Breast epithelium (tissue), 3 donors: ENCODE data around the gene FRS3.

Source experiments
- POLR2A ChIP-seq: fragments of 450-650 bp; IDR thresholded peaks from one replicate; pipeline ENCODE4 v1.6.1; 2016; ENCODE audit warnings: antibody characterized with exemption, mild to moderate bottlenecking, moderate library complexity
- POLR2AphosphoS5 ChIP-seq, 3 donors: sonication (generic); formaldehyde crosslinking; IDR thresholded peaks; one replicate each; pipeline ENCODE4 v1.6.1; 2017; ENCODE audit warnings: antibody characterized with exemption in 3 of 3
- TF ChIP-seq, protein P1 (sequence below), 3 donors: fragments of 450-650 bp; IDR thresholded peaks; one replicate each; pipeline ENCODE4 v1.5.1; 2016 to 2017; ENCODE audit warnings: antibody characterized with exemption in 3 of 3, mild to moderate bottlenecking in 3 of 3, moderate library complexity in 3 of 3

DNA sequence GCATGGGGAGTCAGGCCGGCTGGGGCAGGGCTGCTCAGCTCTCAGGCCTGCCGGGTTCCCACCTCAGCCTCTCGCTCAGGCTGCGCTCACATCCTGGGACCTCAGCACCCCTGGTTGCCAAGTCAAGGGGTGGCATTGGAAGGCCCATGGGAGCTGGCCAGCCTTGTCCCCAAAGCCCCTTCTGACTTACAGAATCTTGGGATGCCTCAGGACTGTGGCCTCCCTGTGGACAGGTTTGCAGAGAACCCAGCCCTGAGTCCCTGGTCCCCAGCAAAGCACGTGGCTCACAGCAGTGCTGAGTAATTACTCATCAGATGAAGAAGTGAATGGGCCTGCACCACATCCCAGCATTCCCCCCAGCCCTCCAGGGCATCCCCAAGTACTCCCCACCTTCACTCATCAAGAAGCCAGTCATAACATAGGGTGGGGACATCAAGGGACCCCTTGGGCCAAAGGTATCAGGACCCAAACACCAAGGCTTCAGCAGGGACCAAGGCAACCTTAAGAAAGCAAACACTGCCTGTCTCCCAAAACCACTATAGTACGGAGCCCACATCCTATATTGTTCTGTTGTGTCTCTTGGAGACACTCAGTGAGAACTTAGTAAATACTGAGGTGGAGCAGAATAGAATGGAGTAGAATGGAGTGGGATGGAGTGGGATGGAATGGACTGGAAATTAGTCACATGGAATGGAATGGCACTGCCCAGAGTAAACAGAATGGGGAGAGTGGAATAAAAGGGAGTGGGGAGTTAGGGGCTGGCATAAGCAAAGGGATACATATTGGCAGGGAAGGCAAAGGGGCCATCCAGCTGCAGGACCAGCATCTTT is 36.1 kb downstream of the FRS3 start:
- TF ChIP-seq POLR2A (no peak), POLR2AphosphoS5 (IDR thresholded peaks at IDR 0.05) (no peak)
- TF ChIP-seq, protein P1, sequence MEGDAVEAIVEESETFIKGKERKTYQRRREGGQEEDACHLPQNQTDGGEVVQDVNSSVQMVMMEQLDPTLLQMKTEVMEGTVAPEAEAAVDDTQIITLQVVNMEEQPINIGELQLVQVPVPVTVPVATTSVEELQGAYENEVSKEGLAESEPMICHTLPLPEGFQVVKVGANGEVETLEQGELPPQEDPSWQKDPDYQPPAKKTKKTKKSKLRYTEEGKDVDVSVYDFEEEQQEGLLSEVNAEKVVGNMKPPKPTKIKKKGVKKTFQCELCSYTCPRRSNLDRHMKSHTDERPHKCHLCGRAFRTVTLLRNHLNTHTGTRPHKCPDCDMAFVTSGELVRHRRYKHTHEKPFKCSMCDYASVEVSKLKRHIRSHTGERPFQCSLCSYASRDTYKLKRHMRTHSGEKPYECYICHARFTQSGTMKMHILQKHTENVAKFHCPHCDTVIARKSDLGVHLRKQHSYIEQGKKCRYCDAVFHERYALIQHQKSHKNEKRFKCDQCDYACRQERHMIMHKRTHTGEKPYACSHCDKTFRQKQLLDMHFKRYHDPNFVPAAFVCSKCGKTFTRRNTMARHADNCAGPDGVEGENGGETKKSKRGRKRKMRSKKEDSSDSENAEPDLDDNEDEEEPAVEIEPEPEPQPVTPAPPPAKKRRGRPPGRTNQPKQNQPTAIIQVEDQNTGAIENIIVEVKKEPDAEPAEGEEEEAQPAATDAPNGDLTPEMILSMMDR (IDR thresholded peaks at IDR 0.05): no peak
